Body of pancreas (tissue), 4 donors: ENCODE results near the gene TTC21B.
"Not testable (repeated sequence)": the region's sequence is repeated elsewhere in the genome, so short reads cannot be mapped to it uniquely, and the experiment has no call there.

Experiments
- POLR2A ChIP-seq, 3 donors: fragments of 450-650 bp; IDR thresholded peaks; one replicate each; pipeline ENCODE4 v1.6.1; 2016; ENCODE audit warnings: antibody characterized with exemption in 3 of 3, mild to moderate bottlenecking in 2 of 3
- TF ChIP-seq, protein P1 (sequence below), 7 experiments: fragments of 450-650 bp in 4 of 7; fragments of 200-600 bp in 3 of 7; sonication (generic) in 3 of 7; IDR thresholded peaks; one replicate each; pipeline ENCODE4 v1.5.1; 2016 to 2019; ENCODE audit warnings: antibody characterized with exemption in 7 of 7

DNA sequence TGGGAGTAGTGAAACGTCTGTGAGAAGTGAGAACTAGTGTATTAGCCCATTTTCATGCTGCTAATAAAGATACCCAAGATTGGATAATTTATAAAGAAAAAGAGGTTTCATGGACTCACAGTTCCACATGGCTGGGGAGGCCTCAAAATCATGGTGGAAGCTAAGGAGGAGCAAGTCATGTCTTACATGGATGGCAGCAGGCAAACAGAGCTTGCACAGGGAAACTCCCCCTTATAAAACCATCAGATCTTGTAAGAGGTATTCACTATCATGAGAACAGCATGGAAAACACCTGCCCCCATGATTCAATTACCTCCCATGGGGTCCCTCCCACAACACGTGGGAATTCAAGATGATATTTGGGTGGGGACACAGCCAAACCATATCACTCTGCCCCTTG, 93.9 kb downstream of the TTC21B start:
- TF ChIP-seq, protein P1, sequence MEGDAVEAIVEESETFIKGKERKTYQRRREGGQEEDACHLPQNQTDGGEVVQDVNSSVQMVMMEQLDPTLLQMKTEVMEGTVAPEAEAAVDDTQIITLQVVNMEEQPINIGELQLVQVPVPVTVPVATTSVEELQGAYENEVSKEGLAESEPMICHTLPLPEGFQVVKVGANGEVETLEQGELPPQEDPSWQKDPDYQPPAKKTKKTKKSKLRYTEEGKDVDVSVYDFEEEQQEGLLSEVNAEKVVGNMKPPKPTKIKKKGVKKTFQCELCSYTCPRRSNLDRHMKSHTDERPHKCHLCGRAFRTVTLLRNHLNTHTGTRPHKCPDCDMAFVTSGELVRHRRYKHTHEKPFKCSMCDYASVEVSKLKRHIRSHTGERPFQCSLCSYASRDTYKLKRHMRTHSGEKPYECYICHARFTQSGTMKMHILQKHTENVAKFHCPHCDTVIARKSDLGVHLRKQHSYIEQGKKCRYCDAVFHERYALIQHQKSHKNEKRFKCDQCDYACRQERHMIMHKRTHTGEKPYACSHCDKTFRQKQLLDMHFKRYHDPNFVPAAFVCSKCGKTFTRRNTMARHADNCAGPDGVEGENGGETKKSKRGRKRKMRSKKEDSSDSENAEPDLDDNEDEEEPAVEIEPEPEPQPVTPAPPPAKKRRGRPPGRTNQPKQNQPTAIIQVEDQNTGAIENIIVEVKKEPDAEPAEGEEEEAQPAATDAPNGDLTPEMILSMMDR (IDR thresholded peaks at IDR 0.05) = not testable (repeated sequence)
- not testable (repeated sequence) for TF ChIP-seq POLR2A (IDR thresholded peaks at IDR 0.05)
